WI38 (cell line): ENCODE results near the gene DLGAP1.

Source experiments
- H3K4me3 ChIP-seq: 2 replicates; pipeline ENCODE4 v1.5.1; 2011; ENCODE audit warnings: low read depth, mild to moderate bottlenecking, control low read depth, low read length
- CTCF ChIP-seq: IDR thresholded peaks from 2 replicates; pipeline ENCODE4 v1.5.1; 2012; ENCODE audit warnings: low read depth, mild to moderate bottlenecking, control low read depth, low read length

The DLGAP1 gene

GRCh38 chr18:4260107-4260506, 195.0 kb downstream of the DLGAP1 start:
- H3K4me3 ChIP-seq: no peak overlapping the region
- TF ChIP-seq CTCF: no peak

- TF ChIP-seq CTCF: no peak
Observed at GRCh38 chr18:4256766-4257417, 198.2 kb downstream of the DLGAP1 start.

GRCh38 chr18:4254840-4255239, 200.3 kb downstream of the DLGAP1 start:
- no peak for TF ChIP-seq CTCF
- H3K4me3 ChIP-seq: no peak overlapping the region

More at GRCh38 chr18:4256766-4257417, 198.2 kb downstream of the DLGAP1 start:
- no peak overlapping the region for H3K4me3 ChIP-seq

- no peak overlapping the region for H3K4me3 ChIP-seq
- TF ChIP-seq CTCF: no peak
Observed at GRCh38 chr18:4252829-4253228, 202.3 kb downstream of the DLGAP1 start.

- no peak for TF ChIP-seq CTCF
- no peak overlapping the region for H3K4me3 ChIP-seq
Observed at GRCh38 chr18:4251873-4252272, 203.2 kb downstream of the DLGAP1 start.

- no peak overlapping the region for H3K4me3 ChIP-seq
- TF ChIP-seq CTCF: no peak
Observed at GRCh38 chr18:4251206-4251605, 203.9 kb downstream of the DLGAP1 start.

- TF ChIP-seq CTCF: no peak
- no peak overlapping the region for H3K4me3 ChIP-seq
Observed at GRCh38 chr18:4250141-4250540, 205.0 kb downstream of the DLGAP1 start.
